DMS 273 (cell line): ENCODE data around the gene TM9SF3.
A peak's percentile ranks its signal among the peaks of the same experiment; 100 is the strongest.

ENCODE experiments used
- DNase-seq: peaks from one replicate; lab custom pipeline; 2025; ENCODE audit not compliant: unreplicated experiment; lab: John Stamatoyannopoulos, UW

The TM9SF3 gene

GRCh38 chr10:96482815-96483588 lies 103.8 kb downstream of the TM9SF3 start:
- no peak for DNase-seq

GRCh38 chr10:96478355-96478754 lies 108.5 kb downstream of the TM9SF3 start:
- no peak for DNase-seq

GRCh38 chr10:96473866-96474265 lies 112.9 kb downstream of the TM9SF3 start:
- DNase-seq = no peak

- peak; percentile 66 for DNase-seq
Observed at GRCh38 chr10:96470116-96470743, 116.6 kb downstream of the TM9SF3 start.

GRCh38 chr10:96468845-96469244 lies 118.0 kb downstream of the TM9SF3 start:
- DNase-seq = peak; percentile 69
